Nephron (organoid): Measurements from ENCODE around the gene ZSWIM5.
A peak's percentile ranks its signal among the peaks of the same experiment; 100 is the strongest.

Experiments
- H3K27ac Mint-ChIP-seq, 3 experiments: 2 replicates each; pipeline ENCODE4 v1.8.0; 2020; ENCODE audit warnings: mixed read lengths in 3 of 3, mild to moderate bottlenecking in 2 of 3, moderate library complexity in 1 of 3
- H3K27me3 Mint-ChIP-seq: 2 replicates; pipeline ENCODE4 v1.8.0; 2021; ENCODE audit warnings: low read depth, mild to moderate bottlenecking, moderate library complexity, mixed read lengths
- H3K36me3 Mint-ChIP-seq: 2 replicates; pipeline ENCODE4 v1.8.0; 2020; ENCODE audit warnings: low read depth, mixed read lengths
- H3K4me1 Mint-ChIP-seq: 2 replicates; pipeline ENCODE4 v1.8.0; 2020; ENCODE audit warnings: mixed read lengths
- H3K4me3 Mint-ChIP-seq, 3 experiments: 2 replicates each; pipeline ENCODE4 v1.8.0; 2020; ENCODE audit warnings: mild to moderate bottlenecking in 3 of 3, mixed read lengths in 3 of 3, moderate library complexity in 2 of 3
- H3K9me3 Mint-ChIP-seq: 2 replicates; pipeline ENCODE4 v1.8.0; 2020; ENCODE audit warnings: mixed read lengths
- TF ChIP-seq, protein P1 (sequence below), 3 experiments: fragments of 200-600 bp; sonication (generic); IDR thresholded peaks; one replicate each; pipeline ENCODE4 v1.5.0; 2021; ENCODE audit warnings: antibody characterized with exemption in 3 of 3; ENCODE audit not compliant: unreplicated experiment in 3 of 3

The ZSWIM5 gene

DNA sequence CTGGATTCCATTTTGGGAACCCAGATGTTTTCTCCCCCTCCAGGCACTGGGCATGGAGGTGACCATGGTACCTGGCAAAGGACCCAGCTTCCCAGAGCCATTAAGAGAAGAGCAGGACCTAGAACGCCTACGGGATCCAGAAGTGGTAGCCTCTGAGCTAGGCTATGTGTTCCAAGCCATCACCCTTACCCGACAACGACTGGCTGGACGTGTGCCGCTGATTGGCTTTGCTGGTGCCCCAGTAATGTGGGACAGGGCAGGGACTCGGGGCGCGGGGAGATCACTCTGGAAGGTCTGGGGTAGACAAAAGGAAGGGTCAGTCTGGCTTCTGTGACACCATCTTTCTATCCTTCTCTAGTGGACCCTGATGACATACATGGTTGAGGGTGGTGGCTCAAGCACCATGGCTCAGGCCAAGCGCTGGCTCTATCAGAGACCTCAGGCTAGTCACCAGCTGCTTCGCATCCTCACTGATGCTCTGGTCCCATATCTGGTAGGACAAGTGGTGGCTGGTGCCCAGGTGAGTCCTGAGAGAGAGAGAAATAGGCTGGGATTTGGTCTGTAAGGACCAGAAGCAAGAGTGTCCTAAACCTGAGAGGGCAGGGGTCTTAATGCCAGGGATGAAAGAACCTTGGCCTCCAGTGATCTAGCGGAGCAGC, 192.7 kb downstream of the ZSWIM5 start:
- no peaks in the 10 kb centered on the region for H3K27me3 Mint-ChIP-seq
- TF ChIP-seq, protein P1, sequence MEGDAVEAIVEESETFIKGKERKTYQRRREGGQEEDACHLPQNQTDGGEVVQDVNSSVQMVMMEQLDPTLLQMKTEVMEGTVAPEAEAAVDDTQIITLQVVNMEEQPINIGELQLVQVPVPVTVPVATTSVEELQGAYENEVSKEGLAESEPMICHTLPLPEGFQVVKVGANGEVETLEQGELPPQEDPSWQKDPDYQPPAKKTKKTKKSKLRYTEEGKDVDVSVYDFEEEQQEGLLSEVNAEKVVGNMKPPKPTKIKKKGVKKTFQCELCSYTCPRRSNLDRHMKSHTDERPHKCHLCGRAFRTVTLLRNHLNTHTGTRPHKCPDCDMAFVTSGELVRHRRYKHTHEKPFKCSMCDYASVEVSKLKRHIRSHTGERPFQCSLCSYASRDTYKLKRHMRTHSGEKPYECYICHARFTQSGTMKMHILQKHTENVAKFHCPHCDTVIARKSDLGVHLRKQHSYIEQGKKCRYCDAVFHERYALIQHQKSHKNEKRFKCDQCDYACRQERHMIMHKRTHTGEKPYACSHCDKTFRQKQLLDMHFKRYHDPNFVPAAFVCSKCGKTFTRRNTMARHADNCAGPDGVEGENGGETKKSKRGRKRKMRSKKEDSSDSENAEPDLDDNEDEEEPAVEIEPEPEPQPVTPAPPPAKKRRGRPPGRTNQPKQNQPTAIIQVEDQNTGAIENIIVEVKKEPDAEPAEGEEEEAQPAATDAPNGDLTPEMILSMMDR (IDR thresholded peaks at IDR 0.05; ENCODE audit: unreplicated experiment in 3 of 3): no peak
- H3K4me3 Mint-ChIP-seq: peak overlapping the region; percentile 80 to 88 (median 88)
- peaks cover 26% of the 10 kb centered on the region for H3K4me1 Mint-ChIP-seq
- peak overlapping the region in 1 of 3 experiments; percentile 86 for H3K27ac Mint-ChIP-seq
- H3K9me3 Mint-ChIP-seq: no peaks in the 10 kb centered on the region
- peaks cover 12% of the 10 kb centered on the region for H3K36me3 Mint-ChIP-seq

DNA sequence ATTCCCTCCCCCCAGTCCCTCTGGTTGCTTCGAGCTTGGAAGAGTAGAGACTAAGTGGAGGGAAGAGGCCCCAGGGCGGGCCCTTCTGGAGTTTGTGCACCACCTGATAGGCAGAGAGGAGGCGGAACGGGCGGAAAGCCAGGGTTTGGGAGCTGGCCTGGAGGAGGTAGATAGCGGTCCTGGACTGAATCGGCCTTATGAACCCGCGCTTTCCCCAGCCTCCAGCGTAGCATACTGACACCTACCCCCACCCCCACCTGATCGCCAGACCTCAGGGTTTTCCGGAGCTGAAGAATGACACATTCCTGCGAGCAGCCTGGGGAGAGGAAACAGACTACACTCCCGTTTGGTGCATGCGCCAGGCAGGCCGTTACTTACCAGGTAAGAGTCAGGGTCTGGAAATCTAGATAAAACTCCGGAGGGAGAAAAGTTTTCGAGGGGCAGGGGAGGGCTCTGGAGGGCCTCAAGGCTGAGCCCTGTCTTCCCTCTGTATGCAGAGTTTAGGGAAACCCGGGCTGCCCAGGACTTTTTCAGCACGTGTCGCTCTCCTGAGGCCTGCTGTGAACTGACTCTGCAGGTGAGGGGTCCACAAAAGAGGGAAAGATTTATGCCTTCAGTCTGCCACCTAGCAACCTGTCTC, 193.6 kb downstream of the ZSWIM5 start:
- Mint-ChIP-seq H3K4me1 (peaks cover 26% of the 10 kb centered on the region), H3K36me3 (peaks cover 16% of the 10 kb centered on the region), H3K4me3 (peak overlapping the region; percentile 80 to 88 (median 88)), H3K9me3 (no peaks in the 10 kb centered on the region), H3K27ac (peak overlapping the region; percentile 65 to 89 (median 78)), H3K27me3 (no peaks in the 10 kb centered on the region)
- TF ChIP-seq, protein P1 (IDR thresholded peaks at IDR 0.05; ENCODE audit: unreplicated experiment in 3 of 3): no peak

DNA sequence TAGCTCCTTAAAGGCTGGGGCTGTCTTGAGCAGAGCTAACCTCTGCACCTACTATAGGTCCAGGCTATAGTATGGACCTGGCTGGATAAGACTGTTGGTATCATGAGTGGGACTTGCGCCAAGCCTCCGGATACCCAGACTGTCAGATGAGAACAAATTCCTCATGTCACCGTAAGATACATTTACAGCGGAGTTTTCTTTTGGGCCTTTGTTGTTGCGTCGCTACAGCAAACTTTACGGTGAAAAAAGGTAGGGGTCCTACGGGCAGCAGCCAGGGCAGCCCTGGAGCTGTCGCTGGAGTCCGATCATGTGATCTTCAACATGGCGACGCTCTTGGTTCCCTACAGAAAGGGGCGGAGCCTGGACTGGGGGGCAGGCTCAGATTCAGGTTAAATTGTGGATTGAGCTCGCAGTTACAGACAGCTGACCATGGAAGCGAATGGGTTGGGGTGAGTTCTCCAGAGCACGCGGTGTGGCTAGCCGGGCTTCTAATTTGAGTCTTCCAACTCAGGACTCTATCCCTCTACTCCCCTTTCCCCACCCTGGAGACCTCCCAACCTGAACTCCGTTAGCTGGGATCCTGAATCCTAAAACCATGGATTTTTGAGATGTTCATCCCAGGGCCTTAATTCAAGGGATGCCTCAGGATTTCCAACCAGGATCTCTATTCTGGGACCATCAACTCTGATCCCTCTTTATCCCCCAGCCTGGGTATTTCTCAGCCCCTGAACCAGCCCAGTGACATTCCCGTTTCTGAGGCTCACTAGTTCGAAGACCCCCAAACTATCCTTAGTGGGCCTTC, 194.4 kb downstream of the ZSWIM5 start, which contains the start of gene UROD:
Gene UROD, plus strand, starts transcription at position 418 of the 802 bp plus-strand sequence. Its CDS starts 12 bp downstream, at position 430.
- Mint-ChIP-seq H3K36me3 (peaks cover 22% of the 10 kb centered on the region), H3K4me1 (peaks cover 26% of the 10 kb centered on the region), H3K27me3 (no peaks in the 10 kb centered on the region), H3K27ac (peak within 1 kb of the TSS; percentile 65 to 89 (median 78)), H3K9me3 (no peaks in the 10 kb centered on the region), H3K4me3 (peak within 1 kb of the TSS; percentile 80 to 88 (median 88))
- TF ChIP-seq, protein P1 (IDR thresholded peaks at IDR 0.05; ENCODE audit: unreplicated experiment in 3 of 3): no peak

DNA sequence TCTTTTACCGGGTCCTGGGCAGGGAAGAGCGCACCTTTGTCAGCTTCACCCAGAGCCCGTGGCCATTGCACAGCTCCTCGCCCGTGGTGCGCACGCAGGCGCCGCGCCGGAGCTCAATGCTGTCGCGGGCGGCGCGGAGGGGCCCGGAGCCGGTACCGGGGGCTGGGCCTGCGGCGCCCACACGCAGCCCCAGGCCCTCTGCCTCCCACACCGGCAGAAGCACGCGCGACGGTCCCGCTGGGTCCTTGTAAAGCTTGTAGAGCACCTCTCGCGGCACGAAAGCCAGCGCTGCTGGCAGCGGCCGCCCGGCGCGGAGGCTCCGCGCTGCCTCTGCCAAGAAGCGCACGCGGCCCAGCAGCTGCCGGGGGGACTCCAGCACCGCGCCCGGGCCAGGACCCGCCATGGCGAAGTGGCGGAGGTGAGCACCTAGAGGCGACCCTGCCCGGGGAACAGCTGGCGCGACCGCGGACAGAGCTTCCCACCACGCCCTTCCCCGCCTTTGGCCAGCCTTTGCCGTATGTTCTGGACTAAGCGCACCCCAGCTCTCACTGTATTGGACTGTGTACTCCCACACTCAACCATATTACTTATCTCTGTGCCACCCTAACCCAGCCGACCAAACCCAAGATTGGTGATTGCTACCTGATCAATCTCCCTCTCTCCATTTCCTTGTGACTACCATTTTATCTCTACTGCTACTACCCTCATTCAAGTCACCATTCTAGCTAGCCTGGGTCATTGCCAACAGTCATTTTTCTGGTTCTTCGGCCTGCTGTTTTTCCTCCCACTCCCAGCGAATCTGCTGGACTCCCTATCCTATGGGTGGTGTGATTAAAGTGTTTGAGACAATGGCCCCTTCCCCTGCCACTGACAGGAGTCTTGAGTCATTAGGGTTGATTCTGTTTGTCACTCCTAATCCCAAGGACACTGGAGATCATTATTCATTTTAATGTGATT, 195.3 kb downstream of the ZSWIM5 start, which contains the start of gene HECTD3:
Gene HECTD3, minus strand, starts transcription at position 470 of the 957 bp plus-strand sequence. Its CDS starts 67 bp downstream, at position 403.
- no peaks in the 10 kb centered on the region for H3K27me3 Mint-ChIP-seq
- H3K4me3 Mint-ChIP-seq: peak within 1 kb of the TSS; percentile 87 to 88 (median 88)
- TF ChIP-seq, protein P1 (IDR thresholded peaks at IDR 0.05; ENCODE audit: unreplicated experiment in 3 of 3): no peak
- H3K9me3 Mint-ChIP-seq: no peaks in the 10 kb centered on the region
- peak within 1 kb of the TSS; percentile 65 to 89 (median 78) for H3K27ac Mint-ChIP-seq
- H3K4me1 Mint-ChIP-seq: peaks cover 26% of the 10 kb centered on the region
- H3K36me3 Mint-ChIP-seq: peaks cover 27% of the 10 kb centered on the region
